Small intestine (tissue), 16 donors: Measurements from ENCODE around the gene TLCD1. TPM values are rescaled to one million over a fixed set of nuclear protein-coding genes. Genes with fewer than 3 reads are reported as not detected.

Source experiments
- DNase-seq, 2 donors: peaks; one replicate each; pipeline versions ENCODE4 v3.0.0 to v3.0.0-alpha.2; 2013
- FAIRE-seq: peaks from 2 replicates; lab custom pipeline; 2012; peaks lifted over from hg19 to GRCh38; lab: Jason Lieb, UNC
- H3K27ac ChIP-seq, 3 donors: one replicate each; pipeline ENCODE4 v1.5.1; 2013; ENCODE audit warnings: low read length in 2 of 3, mild to moderate bottlenecking in 2 of 3, control low read depth in 1 of 3, inconsistent platforms in 1 of 3, low read depth in 1 of 3, moderate library complexity in 1 of 3
- H3K27me3 ChIP-seq, 3 donors: one replicate each; pipeline ENCODE4 v1.6.1; 2013; ENCODE audit warnings: low read length in 3 of 3, inconsistent platforms in 1 of 3; ENCODE audit not compliant: control insufficient read depth in 3 of 3, insufficient read depth in 3 of 3
- H3K36me3 ChIP-seq, 3 donors: one replicate each; pipeline ENCODE4 v1.6.1; 2013; ENCODE audit warnings: low read length in 3 of 3, inconsistent platforms in 1 of 3, low read depth in 1 of 3, mild to moderate bottlenecking in 1 of 3, moderate library complexity in 1 of 3; ENCODE audit not compliant: control insufficient read depth in 3 of 3, insufficient read depth in 2 of 3
- H3K4me1 ChIP-seq, 3 donors: one replicate each; pipeline ENCODE4 v1.6.1; 2013; ENCODE audit warnings: low read length in 2 of 3, inconsistent platforms in 1 of 3, low read depth in 1 of 3, mild to moderate bottlenecking in 1 of 3, moderate library complexity in 1 of 3; ENCODE audit not compliant: control insufficient read depth in 3 of 3, insufficient read depth in 2 of 3
- H3K4me3 ChIP-seq, 3 donors: one replicate each; pipeline ENCODE4 v1.5.1; 2013; ENCODE audit warnings: low read length in 3 of 3, control low read depth in 1 of 3, inconsistent platforms in 1 of 3, low read depth in 1 of 3, mild to moderate bottlenecking in 1 of 3, moderate library complexity in 1 of 3
- H3K9me3 ChIP-seq, 2 donors: one replicate each; pipeline ENCODE4 v1.6.1; 2013; ENCODE audit warnings: low read depth in 1 of 2, low read length in 1 of 2; ENCODE audit not compliant: control insufficient read depth in 2 of 2, insufficient read depth in 1 of 2
- WGBS, 3 donors: extraction: QIAGEN DNeasy Blood & Tissue Kit; methylation state at CpG; one replicate each; pipeline ENCODE4 v1.1.7; 2013; 5-methylcytosine and 5-hydroxymethylcytosine counted together
- long read RNA-seq, 10 donors: transcript quantifications; one replicate each; lab custom pipeline, GENCODE V29; 2026
- polyA plus RNA-seq, 4 donors: library from polyadenylated mRNA; stranded (reverse) in 3 of 4; unstranded in 1 of 4; fragments of 200-250 nt in 3 of 4; fragments of 120-200 nt in 1 of 4; gene quantifications; one replicate each; pipeline versions ENCODE4 v1.2.1 to v1.2.3, GENCODE V29; 2013
- donor health status: healthy with polysubstance abuse.
- donor health status: control.
- donor health status: control.
- donor health status: Bipolar disorder and iron deficiency.
- donor health status: healthy.

TLCD1 gene
- polyA plus RNA-seq: 10 to 100 TPM; 10.7 to 21.3 (median 11.6) TPM
- long read RNA-seq, donor 1: 0 reads
- long read RNA-seq, donor 2, partial matches to known transcripts: 0 of 4 reads
- long read RNA-seq, donor 2, other reads (novel, unspliced or antisense): 0 of 4 reads
- long read RNA-seq, donor 3, partial matches to known transcripts: 0 of 5 reads
- long read RNA-seq, donor 3, other reads (novel, unspliced or antisense): 0 of 5 reads
- long read RNA-seq, donor 4: 0 reads
- long read RNA-seq, donor 5, partial matches to known transcripts: 0 of 1 reads
- long read RNA-seq, donor 5, other reads (novel, unspliced or antisense): 0 of 1 reads
- long read RNA-seq, donor 6, partial matches to known transcripts: 0 of 2 reads
- long read RNA-seq, donor 6, other reads (novel, unspliced or antisense): 0 of 2 reads
- long read RNA-seq, donor 7: 0 reads
- long read RNA-seq, donor 8: 0 reads
- long read RNA-seq, donor 9: 0 reads
- long read RNA-seq, donor 10, partial matches to known transcripts: 0 of 3 reads
- long read RNA-seq, donor 10, other reads (novel, unspliced or antisense): 0 of 3 reads

GRCh38 chr17:28726226-28726626 lies at the start of gene TLCD1:
TSS of gene TLCD1 (minus strand) at chr17:28726233. CDS start at chr17:28726097, 136 bp downstream.
- Histone ChIP-seq H3K9me3 (no peaks in the 10 kb centered on the region), H3K27me3 (no peaks in the 10 kb centered on the region), H3K4me1 (peaks cover 0 to 32% (median 2%) of the 10 kb centered on the region in 3 donors), H3K27ac (peak within 1 kb of the TSS; percentile 72 to 99 (median 79)), H3K4me3 (peak within 1 kb of the TSS; percentile 38 to 60 (median 52)), H3K36me3 (peaks cover 5 to 34% (median 8%) of the 10 kb centered on the region in 3 donors)
- FAIRE-seq (no peak), DNase-seq (peak; percentile 74 to 94)
- WGBS, 3 donors: 0 to 1% (median 0%) methylated on average over 9 to 49 of the region's 49 CpGs

- Histone ChIP-seq H3K27me3 (no peaks in the 10 kb centered on the region), H3K27ac (no peak overlapping the region), H3K4me3 (no peak overlapping the region), H3K36me3 (peaks cover 0 to 26% (median 8%) of the 10 kb centered on the region in 3 donors), H3K4me1 (no peaks in the 10 kb centered on the region), H3K9me3 (no peaks in the 10 kb centered on the region)
- DNase-seq (no peak), FAIRE-seq (no peak)
- WGBS, 3 donors: 67 to 74% (median 72%) methylated on average over 3 of the region's 3 CpGs
Observed at GRCh38 chr17:28774206-28774605, 48.2 kb upstream of the TLCD1 start.

GRCh38 chr17:28773736-28774135 lies 47.7 kb upstream of the TLCD1 start:
- no peaks in the 10 kb centered on the region for H3K9me3 ChIP-seq
- 88 to 96% (median 91%) methylated on average over 6 of the region's 6 CpGs for WGBS, 3 donors
- no peak for FAIRE-seq

GRCh38 chr17:28765038-28765437 lies 39.0 kb upstream of the TLCD1 start:
- Histone ChIP-seq H3K27ac (no peak overlapping the region), H3K36me3 (peaks cover 0 to 37% (median 8%) of the 10 kb centered on the region in 3 donors), H3K4me3 (no peak overlapping the region), H3K27me3 (no peaks in the 10 kb centered on the region), H3K4me1 (no peaks in the 10 kb centered on the region), H3K9me3 (no peaks in the 10 kb centered on the region)
- FAIRE-seq (no peak), DNase-seq (no peak)
- WGBS, 3 donors: 77 to 89% (median 81%) methylated on average over 4 of the region's 4 CpGs

More at GRCh38 chr17:28773736-28774135, 47.7 kb upstream of the TLCD1 start:
- no peaks in the 10 kb centered on the region for H3K27me3 ChIP-seq
- H3K4me3 ChIP-seq: no peak overlapping the region
- H3K36me3 ChIP-seq: peaks cover 0 to 26% (median 8%) of the 10 kb centered on the region in 3 donors
- no peak for DNase-seq
- no peak overlapping the region for H3K27ac ChIP-seq
- H3K4me1 ChIP-seq: no peaks in the 10 kb centered on the region

GRCh38 chr17:28763804-28764266 lies 37.8 kb upstream of the TLCD1 start:
- Histone ChIP-seq H3K36me3 (peaks cover 0 to 49% (median 13%) of the 10 kb centered on the region in 3 donors), H3K4me3 (no peak overlapping the region), H3K27me3 (no peaks in the 10 kb centered on the region), H3K27ac (no peak overlapping the region), H3K4me1 (no peaks in the 10 kb centered on the region), H3K9me3 (no peaks in the 10 kb centered on the region)
- WGBS, 3 donors: 51 to 60% (median 55%) methylated on average over 5 of the region's 5 CpGs
- DNase-seq (peak; percentile 66 to 75), FAIRE-seq (no peak)

DNA sequence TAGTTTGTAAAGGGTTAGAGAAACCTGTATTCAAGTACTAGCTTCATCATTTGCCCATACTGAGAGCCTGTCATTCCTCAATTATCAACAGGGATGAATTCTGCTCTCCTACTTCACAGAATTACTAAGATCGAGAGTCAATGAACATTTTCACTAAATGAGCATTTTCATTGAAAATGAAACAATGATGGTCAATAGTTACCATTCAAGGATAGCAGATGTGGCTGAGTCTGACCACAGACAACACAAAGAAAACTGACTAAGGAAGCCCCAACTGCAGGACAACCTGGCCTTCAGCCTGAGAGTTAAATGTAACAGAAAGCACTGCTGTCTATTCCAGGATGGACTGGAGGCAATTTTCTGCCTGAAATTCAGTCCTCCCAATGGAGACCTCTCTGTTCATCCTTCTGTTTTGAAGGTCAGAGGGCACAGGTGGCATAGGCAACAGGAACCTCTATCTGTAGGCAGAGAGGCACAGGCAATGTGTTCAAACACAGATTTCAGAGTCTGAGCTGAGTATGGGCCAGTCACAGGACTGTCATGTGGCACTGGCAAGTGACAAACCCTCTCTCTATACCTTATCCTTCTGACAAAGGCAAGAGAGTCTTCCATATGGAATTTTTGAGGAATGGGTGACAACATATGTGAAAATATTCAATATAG lies 37.2 kb upstream of the TLCD1 start:
- DNase-seq (no peak), FAIRE-seq (no peak)
- Histone ChIP-seq H3K9me3 (no peaks in the 10 kb centered on the region), H3K27ac (no peak overlapping the region), H3K36me3 (peaks cover 6 to 55% (median 18%) of the 10 kb centered on the region in 3 donors), H3K27me3 (no peaks in the 10 kb centered on the region), H3K4me1 (no peaks in the 10 kb centered on the region), H3K4me3 (no peak overlapping the region)
- WGBS, 3 donors: 71 to 84% (median 79%) methylated on average over 1 of the region's 1 CpG

GRCh38 chr17:28760601-28761562 lies 34.8 kb upstream of the TLCD1 start:
- Histone ChIP-seq H3K4me3 (no peak overlapping the region), H3K27ac (peak overlapping the region in 1 of 3 donors; percentile 1), H3K4me1 (no peaks in the 10 kb centered on the region), H3K9me3 (no peaks in the 10 kb centered on the region), H3K27me3 (no peaks in the 10 kb centered on the region), H3K36me3 (peaks cover 7 to 58% (median 22%) of the 10 kb centered on the region in 3 donors)
- DNase-seq (peak in 1 of 2 donors; percentile 48), FAIRE-seq (no peak)
- WGBS, 3 donors: 48% methylated on average over 9 of the region's 9 CpGs
